Measurements from ENCODE around the gene FBXL17.

- no peak for TF ChIP-seq CTCF (conservative IDR thresholded peaks at IDR 0.05; ENCODE audit: low read depth, low read length)
- no peak for TF ChIP-seq USF2 (IDR thresholded peaks at IDR 0.05; ENCODE audit: low read depth, low read length)
- TF ChIP-seq RAD21 (IDR thresholded peaks at IDR 0.05; ENCODE audit: low read length) = no peak
- TF ChIP-seq POLR2A (IDR thresholded peaks at IDR 0.05; ENCODE audit: low read depth, low read length) = no peak
- TF ChIP-seq BHLHE40 (IDR thresholded peaks at IDR 0.05; ENCODE audit: low read depth, low read length) = no peak
Observed at GRCh38 chr5:107817951-107818350, 563.9 kb downstream of the FBXL17 start.

Measured in IMR-90 (cell line).